ENCODE results near the gene EFR3B.

The EFR3B gene

GRCh38 chr2:25201265-25201664, 159.4 kb downstream of the EFR3B start:
- no peak overlapping the region for H3K4me3 ChIP-seq (ENCODE audit: low read length)
- DNase-seq (ENCODE audit: low read depth, low spot score) = no peak

- H3K4me3 ChIP-seq (ENCODE audit: low read length) = no peak overlapping the region
- no peak for DNase-seq (ENCODE audit: low read depth, low spot score)
Observed at GRCh38 chr2:25201794-25202193, 159.9 kb downstream of the EFR3B start.

- no peak overlapping the region for H3K4me3 ChIP-seq (ENCODE audit: low read length)
- DNase-seq (ENCODE audit: low read depth, low spot score) = peak; percentile 69
Observed at GRCh38 chr2:25202275-25202674, 160.4 kb downstream of the EFR3B start.

DNA sequence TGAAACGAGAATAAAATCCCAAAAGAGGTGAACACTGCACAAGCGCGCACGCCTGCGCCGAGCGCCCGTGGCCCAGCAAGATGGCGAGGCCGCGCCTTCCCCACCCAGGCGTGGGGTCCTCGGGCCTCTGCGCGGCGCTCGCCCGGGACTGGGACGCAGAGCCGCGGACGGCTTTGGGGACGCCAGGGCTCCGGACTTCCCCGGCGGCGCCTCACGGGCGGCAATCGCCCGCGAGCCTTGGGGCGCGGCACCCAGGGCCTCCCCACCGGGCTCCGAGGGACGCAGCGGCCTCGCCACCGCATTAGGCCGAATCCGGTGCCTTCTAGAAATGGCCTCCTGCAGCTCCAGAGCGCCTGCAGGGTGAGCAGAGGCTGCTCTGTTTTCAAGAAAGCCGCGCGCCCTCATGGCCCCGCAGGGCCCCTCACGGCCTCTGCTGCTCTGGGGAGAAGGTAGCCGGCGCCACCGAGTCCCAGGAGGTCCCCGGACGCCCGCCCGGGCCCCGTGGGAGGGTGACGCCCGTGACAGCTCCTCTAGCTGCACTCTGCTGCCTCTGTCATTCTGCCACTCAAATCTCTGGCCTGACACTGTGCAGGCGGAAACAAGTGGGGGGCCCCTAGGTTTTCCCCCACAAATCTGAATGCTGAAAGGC, 162.4 kb downstream of the EFR3B start:
- no peak overlapping the region for H3K4me3 ChIP-seq (ENCODE audit: low read length)
- no peak for DNase-seq (ENCODE audit: low read depth, low spot score)

DNA sequence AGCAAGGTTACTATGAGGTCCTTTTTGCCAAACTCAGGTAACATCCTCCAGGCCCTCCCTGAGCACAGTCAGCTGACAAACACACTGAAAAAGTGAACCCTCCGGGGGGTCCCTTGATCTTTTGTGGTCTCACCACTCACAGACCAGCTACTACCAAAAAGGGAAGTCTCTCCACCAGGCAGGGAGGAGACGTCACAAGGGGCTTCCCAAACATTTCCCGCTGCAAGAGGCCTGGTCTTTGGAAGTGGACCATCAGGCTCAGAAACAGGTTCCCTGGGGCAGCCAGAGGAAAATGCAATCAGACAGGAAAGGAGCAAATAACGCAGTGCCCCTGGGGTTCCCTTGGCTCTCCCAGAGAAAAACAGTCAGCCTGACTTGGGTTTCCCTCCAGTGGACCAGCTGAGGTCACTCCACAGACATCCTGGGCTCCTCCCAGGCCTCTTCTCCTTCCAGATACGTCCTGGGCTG, 165.2 kb downstream of the EFR3B start:
- no peak overlapping the region for H3K4me3 ChIP-seq (ENCODE audit: low read length)
- DNase-seq (ENCODE audit: low read depth, low spot score) = peak; percentile 69
